Amniotic stem cell (primary cell): ENCODE data around the gene BLZF1.
"Not testable (repeated sequence)": the region's sequence is repeated elsewhere in the genome, so short reads cannot be mapped to it uniquely, and the experiment has no call there.

Experiments
- DNase-seq: peaks from one replicate; lab custom pipeline; 2025; lab: John Stamatoyannopoulos, UW

BLZF1 gene

GRCh38 chr1:169367686-169368405 lies at the start of gene BLZF1, which contains the start of gene NME7:
TSS of gene BLZF1 (plus strand) at chr1:169368195. CDS start at chr1:169369523, 1,328 bp downstream.
TSS of gene NME7 (minus strand) at chr1:169367797. CDS start at chr1:169367710, 87 bp downstream.
- DNase-seq = peak; percentile 92

- no peak for DNase-seq
Measured at GRCh38 chr1:169318536-169319244, 49.3 kb upstream of the BLZF1 start.

DNA sequence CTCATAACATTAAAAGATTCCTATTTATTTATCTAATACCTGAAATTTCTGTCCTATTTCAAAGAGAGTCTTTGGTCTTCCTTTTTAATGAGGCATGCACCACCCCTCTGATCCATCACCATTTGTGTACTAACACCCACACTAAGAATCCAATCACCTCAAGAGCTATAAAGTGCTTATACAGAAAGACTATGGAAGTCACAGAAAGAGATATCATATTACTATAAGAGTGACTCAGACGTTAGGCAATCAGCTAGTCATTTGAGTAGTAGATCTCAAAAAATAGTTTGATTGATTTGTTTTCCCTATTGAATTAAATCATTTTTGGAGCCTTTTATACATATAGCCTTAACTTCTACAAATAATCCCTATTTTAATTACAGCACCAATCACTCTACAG lies 46.5 kb upstream of the BLZF1 start:
- DNase-seq = no peak

DNA sequence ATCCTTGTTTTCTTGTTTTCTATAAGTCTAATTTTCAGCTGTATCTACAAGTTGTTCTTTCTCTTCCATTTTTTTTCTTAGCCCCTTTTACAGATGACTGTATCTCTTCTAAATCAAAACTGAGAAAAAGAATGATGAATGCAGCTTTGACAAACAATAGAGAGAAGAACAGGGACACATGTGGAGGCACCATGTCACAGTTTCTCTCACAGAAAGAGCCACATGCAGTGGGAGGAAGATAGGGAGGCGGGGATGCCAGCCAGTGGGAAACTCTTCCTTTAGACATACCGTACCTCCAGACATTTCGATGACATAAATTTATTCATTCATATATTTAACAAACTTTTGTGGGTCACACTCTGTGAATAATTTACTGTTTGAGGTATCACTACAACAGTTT lies 45.9 kb upstream of the BLZF1 start:
- no peak for DNase-seq

DNA sequence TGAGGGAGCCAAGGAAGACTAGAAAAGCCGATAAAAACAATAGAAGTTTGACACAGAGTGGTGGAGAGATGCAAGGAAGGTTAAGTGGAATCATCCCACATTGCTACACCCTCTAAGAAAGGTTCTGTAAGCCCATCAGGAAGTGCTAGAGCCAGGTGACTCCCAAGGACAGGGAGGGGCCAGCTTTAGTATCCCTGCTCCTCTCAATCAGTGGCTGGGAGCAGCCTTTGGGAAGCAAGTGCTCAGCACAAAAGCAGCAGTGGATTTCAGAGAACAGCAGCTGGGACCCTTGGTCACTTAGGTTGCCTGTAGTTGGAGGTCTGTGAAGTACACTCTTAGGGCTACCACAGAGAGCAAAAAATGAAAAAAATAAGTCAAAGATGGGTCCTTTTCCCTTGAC lies 42.9 kb upstream of the BLZF1 start:
- DNase-seq = no peak

DNA sequence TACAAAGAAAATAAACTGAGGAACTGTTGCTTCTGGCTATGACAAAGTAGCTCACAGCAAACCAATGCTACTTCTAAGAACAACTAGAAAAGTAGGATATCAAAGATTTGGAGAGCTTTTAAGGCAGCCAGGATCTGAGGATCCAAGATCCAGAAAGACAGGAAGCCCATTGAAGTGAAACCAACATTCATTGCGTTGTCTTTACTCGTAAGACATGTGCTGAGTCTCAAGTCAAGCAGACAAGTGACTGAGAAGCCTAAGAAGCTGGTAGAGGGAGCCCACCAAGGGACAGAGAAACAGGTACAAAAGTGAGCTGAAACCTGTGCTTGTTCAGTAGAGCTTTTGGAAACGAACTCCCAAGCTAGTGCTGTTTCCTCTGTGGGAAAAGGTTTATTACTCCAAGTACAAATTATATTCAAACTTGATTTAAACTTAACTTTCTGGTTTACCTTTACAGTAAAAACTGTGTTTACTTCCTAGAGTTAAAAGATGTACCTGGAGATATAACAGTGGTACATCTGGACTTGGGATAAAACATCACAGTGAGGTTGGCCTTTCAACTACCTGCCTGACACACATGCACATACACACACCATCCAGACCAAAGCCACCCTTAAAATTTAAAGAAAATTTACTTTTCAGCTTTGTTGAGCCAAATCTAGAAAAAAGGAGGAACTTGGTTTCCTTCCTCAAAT lies 41.6 kb upstream of the BLZF1 start:
- no peak for DNase-seq

- DNase-seq = no peak
Measured at GRCh38 chr1:169326956-169327268, 41.1 kb upstream of the BLZF1 start.

DNA sequence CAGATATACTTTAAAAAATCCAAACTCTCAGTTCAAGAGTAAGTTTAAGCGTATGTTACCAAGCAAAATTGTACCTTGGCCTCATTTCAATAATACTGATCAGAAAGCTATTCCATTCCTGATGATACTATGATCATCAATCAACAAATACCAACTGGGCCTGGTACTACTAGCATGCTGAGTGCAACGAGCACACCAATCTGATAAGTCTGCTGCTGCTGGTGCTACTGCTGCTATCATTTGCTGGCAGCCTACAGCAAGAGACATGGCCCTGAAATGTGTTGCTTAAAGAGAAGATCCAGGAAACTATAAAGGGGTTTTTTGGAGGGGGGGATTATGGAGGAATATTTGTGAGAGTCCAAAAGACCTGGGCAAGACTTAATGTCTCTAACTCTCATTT lies 40.1 kb upstream of the BLZF1 start:
- DNase-seq = no peak

- no peak for DNase-seq
Measured at GRCh38 chr1:169329383-169329782, 38.6 kb upstream of the BLZF1 start.

DNA sequence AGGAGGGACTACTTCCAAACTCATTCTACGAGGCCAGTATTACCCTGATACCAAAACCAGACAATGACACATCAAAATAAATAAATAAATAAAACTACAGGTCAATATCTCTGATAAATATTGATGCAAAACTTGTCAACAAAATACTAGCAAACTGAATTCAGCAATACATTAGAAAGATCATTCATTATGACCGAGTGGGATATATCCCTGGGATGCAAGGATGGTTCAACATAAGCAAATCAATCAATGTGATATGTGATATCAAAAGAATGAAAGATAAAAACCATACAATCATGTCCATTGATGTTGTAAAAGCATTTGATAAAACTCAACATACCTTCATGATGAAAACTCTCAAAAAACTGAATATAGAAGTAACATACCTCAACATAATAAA lies 37.1 kb upstream of the BLZF1 start:
- no peak for DNase-seq

- DNase-seq = not testable (repeated sequence)
Measured at GRCh38 chr1:169334727-169335126, 33.3 kb upstream of the BLZF1 start.

DNA sequence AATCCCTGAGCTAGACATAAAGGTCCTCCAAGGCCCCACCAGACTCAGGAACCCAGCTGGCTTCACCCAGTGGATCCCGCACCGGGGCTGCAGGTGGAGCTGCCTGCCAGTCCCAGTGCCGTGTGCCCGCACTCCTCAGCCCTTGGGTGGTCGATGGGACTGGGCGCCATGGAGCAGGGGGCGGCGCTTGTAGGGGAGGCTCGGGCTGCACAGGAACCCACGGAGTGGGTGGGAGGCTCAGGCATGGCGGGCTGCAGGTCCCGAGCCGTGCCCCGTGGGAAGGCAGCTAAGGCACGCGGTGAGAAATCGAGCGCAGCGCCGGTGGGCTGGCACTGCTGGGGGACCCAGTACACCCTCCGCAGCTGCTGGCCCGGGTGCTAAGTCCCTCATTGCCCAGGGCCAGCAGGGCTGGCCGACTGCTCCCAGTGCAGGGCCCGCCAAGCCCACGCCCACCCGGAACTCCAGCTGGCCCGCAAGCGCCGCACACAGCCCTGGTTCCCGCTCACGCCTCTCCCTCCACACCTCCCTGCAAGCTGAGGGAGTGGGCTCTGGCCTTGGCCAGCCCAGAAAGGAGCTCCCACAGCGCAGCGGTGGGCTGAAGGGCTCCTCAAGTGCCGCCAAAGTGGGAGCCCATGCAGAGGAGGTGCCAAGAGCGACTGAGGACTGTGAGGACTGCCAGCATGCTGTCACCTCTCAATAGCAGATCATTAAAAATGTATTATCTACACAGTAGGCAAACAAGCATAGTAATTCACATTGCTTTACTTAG lies 30.9 kb upstream of the BLZF1 start:
- not testable (repeated sequence) for DNase-seq

DNA sequence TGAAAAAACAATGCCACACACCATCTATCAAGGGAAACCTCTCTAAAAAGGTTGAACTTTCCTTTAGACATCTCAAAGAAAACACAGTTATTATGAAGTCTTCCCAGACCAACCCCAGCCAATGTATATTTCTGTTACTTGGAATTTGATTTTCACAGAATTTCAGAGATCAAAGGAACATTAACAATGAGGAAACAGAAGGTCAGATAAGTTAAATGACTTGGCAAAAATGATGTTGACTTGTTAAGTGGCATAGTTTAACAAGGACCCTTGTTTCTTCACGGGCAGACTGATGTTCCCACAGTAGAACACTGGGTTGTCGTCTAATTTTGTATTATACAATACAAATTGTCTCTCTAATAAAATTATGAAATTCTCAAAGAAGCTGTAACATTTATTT lies 29.4 kb upstream of the BLZF1 start:
- no peak for DNase-seq

GRCh38 chr1:169339773-169340172 lies 28.2 kb upstream of the BLZF1 start:
- no peak for DNase-seq

DNA sequence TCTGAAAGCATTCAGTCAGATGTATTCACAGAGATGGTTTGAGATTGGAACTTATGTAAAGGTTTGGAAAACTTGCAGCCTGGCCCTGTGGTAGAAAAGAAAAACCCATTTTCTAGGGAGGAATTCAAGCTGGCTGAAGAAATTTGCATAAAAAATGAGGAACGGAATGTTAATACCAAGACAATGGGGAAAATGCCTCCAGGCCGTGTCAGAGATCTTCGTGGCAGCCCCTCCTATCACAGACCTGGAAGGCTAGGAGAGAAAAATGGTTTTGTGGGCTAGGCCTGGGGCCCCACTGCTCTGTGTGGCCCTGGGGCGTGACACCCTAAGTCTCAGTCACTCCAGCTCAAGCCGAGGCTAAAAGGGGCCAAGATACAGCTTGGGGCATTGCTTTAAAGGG lies 27.1 kb upstream of the BLZF1 start:
- no peak for DNase-seq

GRCh38 chr1:169342096-169342495 lies 25.9 kb upstream of the BLZF1 start:
- DNase-seq = not testable (repeated sequence)

DNA sequence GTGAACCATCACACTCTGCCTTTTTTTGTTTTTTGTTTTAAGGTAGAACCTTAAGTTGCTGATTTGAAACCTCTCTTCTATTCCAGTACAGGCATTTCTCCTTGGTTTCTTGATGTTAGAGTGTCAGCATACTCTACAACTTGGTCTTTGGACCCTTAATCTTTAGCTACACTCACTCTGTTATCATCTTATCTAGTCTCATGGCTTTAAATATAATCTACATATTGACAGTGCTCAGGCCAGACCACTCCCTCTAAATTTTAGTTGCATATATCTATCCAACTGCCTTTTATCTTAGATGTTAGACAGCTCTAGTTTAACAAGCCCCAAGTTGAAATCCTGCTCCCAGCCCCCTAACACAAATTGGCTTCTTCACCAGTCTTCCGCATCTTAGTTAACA lies 22.5 kb upstream of the BLZF1 start:
- DNase-seq = no peak

- DNase-seq = no peak
Measured at GRCh38 chr1:169346036-169346589, 21.9 kb upstream of the BLZF1 start.

DNA sequence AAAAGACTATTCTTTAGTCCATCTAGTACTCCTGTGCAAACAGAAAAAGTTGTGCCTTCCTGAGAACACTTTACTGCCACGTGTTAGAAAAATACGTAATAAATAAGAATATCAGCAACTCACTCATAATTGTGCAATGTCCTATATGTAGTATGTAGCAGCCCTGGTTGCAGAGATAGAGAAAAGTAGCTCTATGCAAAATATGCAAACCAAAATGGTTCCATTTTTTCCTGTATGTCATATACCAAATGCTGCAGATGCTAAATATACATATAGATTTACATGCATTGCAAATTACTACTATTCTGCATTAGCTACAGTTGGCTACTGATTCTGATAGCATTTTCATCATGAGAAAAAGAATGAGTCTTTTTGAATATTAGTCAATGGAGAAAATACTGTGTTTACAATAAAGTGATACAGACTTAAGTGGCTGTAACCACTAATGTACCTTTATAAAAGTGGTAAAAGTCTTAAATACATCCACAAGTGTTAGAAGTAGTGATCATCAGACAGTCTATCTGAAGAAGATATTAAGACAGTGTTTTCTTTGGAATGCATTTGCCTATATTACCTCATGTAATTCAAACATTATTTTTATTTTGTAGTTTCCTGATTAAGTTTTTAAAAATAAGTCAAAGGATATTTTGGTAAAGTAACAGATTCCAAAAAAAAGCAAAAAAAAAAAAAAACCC lies 20.2 kb upstream of the BLZF1 start:
- no peak for DNase-seq

DNA sequence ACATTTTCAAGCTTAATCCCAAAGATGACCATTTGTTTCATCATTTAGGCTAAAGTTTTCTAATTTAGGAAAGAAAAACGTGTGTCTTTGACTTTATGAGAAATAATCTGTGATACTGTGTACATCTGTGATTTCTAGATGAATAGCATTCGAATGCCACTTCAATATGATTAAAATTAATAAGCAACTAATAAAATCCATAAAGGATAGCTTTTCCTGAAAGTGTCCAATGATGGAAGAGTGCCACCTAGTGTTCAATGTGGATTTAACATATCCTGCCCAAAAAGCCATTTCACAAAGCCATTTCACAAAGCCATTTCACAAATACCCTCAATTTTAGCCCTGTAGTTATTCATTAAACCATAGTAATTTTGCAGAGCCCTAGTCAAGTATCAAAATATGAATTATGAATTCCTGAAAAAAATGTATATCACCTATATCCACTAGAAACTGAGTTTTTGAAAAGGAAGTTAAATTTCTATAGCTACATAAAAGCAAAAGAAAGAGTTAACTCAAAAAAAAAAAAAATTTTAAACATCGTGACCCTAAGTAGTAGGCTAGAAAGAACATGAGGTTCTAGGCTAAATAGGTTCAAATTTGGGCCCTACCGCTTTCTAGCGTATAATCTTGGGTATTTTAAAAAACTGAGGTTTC lies 19.5 kb upstream of the BLZF1 start:
- peak; percentile 18 for DNase-seq

- DNase-seq = no peak
Measured at GRCh38 chr1:169360415-169360814, 7.6 kb upstream of the BLZF1 start.
